Left ventricle myocardium inferior (tissue), 1 donor: ENCODE results near the gene ZNF527. TPM values are rescaled to one million over a fixed set of nuclear protein-coding genes. Genes with fewer than 3 reads are reported as not detected.

Experiments used
- DNase-seq: peaks from one replicate; pipeline ENCODE4 v3.0.0-alpha.2; 2020
- H3K27ac ChIP-seq: fragments of 200-600 bp; replicated peaks from 2 replicates; pipeline ENCODE4 v1.8.0; 2021
- H3K27me3 ChIP-seq: fragments of 200-600 bp; 2 replicates; pipeline ENCODE4 v1.8.0; 2021; ENCODE audit warnings: low read depth
- H3K36me3 ChIP-seq: fragments of 200-600 bp; 2 replicates; pipeline ENCODE4 v1.8.0; 2021
- H3K4me1 ChIP-seq: fragments of 200-600 bp; 2 replicates; pipeline ENCODE4 v1.8.0; 2021
- H3K4me3 ChIP-seq: fragments of 200-600 bp; 2 replicates; pipeline ENCODE4 v1.8.0; 2021; ENCODE audit warnings: mild to moderate bottlenecking, moderate library complexity
- H3K9me3 ChIP-seq: fragments of 200-600 bp; replicated peaks from 2 replicates; pipeline ENCODE4 v1.8.0; 2021
- intact Hi-C: fragments of 100-400 bp; cut with micrococcal nuclease; formaldehyde crosslinking; loops from one replicate; pipeline ENCODE4 v1.11.0; 2022
- long read RNA-seq: library from polyadenylated mRNA; unstranded; transcript quantifications from one replicate; pipeline ENCODE4 v2.0.0, GENCODE V29; 2021
- total RNA-seq: library from RNA; stranded (reverse); fragmentation: NEBNext Ultra II Directional; extraction: Animal tissue kit (Norgen Biotek cat#: 25700); gene quantifications from one replicate; pipeline ENCODE4 v1.2.1, GENCODE V29; 2021
- TF ChIP-seq, protein P1 (sequence below): fragments of 200-600 bp; IDR thresholded peaks from 2 replicates; pipeline ENCODE4 v1.8.0; 2021; ENCODE audit warnings: antibody characterized with exemption, mild to moderate bottlenecking, borderline replicate concordance
- donor health status: DM: no; HTN: yes; CAD: no; lungs with severe emphysema.

The ZNF527 gene
- total RNA-seq = 6.2 TPM
- long read RNA-seq, partial matches to known transcripts = 1 of 7 reads
- long read RNA-seq, other reads (novel, unspliced or antisense) = 3 of 7 reads

DNA sequence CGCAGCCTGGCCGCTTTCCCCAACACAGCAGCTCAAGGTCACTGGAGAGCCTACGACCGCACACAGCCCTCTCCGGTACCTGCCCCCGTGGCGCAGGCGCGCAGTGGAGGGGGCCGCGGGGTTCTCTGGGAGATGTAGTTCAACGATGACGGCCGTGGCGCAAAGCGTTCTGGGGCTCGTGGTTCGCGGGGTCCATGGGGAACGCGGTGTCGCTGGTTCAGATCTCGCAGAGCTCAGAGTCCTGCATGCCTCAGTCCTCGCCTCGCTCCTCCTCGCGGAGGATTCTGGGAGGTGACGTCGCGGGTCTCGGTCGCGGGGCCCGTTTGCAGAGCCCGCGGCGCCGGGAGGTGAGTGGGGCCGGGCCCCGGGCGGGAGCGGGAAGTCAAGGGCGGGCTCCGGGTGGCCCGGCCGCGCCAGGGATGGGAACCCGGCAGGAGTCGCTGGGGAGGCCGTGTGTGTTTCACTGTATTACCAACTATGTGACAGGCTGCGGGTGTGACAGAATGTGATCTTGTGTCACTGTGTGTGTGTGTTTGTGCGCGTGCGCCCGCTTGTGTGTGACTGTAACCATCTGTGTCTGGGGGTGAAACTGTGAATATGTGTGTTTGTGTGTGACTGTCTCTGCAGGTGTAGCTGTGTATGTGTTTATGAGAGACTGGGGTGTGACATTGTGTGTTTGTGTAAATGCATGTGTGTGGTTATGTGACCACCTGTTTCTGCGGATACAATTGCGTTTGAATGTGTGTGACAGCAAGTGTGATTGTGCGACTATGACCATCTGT lies at the start of gene ZNF527:
Gene ZNF527 (plus strand): TSS at position 220 of the 782 bp plus-strand sequence. CDS start 3,100 bp downstream, outside the sequence.
- Histone ChIP-seq H3K27ac (peak within 1 kb of the TSS; percentile 94), H3K4me1 (peaks cover 25% of the 10 kb centered on the region), H3K9me3 (peaks cover 20% of the 10 kb centered on the region), H3K4me3 (peak within 1 kb of the TSS; percentile 77), H3K27me3 (no peaks in the 10 kb centered on the region), H3K36me3 (peaks cover 27% of the 10 kb centered on the region)
- intact Hi-C loops = no loop called here
- DNase-seq = peak; percentile 98
- TF ChIP-seq, protein P1, sequence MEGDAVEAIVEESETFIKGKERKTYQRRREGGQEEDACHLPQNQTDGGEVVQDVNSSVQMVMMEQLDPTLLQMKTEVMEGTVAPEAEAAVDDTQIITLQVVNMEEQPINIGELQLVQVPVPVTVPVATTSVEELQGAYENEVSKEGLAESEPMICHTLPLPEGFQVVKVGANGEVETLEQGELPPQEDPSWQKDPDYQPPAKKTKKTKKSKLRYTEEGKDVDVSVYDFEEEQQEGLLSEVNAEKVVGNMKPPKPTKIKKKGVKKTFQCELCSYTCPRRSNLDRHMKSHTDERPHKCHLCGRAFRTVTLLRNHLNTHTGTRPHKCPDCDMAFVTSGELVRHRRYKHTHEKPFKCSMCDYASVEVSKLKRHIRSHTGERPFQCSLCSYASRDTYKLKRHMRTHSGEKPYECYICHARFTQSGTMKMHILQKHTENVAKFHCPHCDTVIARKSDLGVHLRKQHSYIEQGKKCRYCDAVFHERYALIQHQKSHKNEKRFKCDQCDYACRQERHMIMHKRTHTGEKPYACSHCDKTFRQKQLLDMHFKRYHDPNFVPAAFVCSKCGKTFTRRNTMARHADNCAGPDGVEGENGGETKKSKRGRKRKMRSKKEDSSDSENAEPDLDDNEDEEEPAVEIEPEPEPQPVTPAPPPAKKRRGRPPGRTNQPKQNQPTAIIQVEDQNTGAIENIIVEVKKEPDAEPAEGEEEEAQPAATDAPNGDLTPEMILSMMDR = peak; percentile 20

DNA sequence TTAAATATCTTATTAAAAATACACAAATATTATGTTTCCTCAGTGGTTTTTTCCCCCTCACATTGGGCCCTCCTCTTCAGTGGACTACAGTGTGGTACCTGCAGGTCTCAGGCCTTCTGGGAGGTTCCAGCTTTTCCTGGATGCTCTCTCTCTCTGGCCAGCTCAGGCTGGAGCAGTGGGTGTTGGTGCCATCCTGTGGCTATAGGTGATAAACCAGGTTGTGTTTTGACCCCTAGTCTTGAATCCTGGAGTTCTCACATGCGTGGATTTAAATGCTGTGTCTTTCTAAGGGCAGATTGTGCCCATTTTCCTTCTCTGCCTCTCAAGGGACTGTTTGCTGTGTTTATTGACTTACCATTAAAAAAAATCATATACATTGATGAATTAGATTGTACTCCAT lies 41.2 kb upstream of the ZNF527 start:
- H3K4me3 ChIP-seq = no peak overlapping the region
- no peak for DNase-seq
- peaks cover 56% of the 10 kb centered on the region for H3K36me3 ChIP-seq
- no peaks in the 10 kb centered on the region for H3K9me3 ChIP-seq
- H3K27me3 ChIP-seq = no peaks in the 10 kb centered on the region
- peaks cover 15% of the 10 kb centered on the region for H3K4me1 ChIP-seq
- TF ChIP-seq, protein P1 = no peak
- no peak overlapping the region for H3K27ac ChIP-seq
- intact Hi-C loops = no loop called here

DNA sequence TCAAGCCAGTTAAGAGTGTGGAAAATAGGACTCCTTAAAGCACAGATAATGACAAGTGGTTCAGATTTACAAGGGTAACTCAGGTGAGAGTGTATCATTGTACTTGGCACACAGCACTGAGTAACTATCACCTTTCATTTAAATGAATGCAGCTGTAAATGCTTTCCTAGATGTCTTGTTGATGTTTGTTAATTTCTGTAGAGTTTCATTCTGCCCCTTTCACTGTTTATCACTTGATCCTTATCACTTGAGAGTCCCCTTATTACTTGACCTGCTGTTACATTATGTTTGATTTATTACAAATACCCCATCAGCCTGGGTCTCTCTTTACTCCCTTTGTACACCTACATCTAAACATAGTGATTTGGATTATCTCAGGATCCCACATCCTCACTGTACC lies 38.1 kb upstream of the ZNF527 start:
- intact Hi-C loops = no loop called here
- TF ChIP-seq, protein P1 = no peak
- H3K4me1 ChIP-seq = peaks cover 46% of the 10 kb centered on the region

DNA sequence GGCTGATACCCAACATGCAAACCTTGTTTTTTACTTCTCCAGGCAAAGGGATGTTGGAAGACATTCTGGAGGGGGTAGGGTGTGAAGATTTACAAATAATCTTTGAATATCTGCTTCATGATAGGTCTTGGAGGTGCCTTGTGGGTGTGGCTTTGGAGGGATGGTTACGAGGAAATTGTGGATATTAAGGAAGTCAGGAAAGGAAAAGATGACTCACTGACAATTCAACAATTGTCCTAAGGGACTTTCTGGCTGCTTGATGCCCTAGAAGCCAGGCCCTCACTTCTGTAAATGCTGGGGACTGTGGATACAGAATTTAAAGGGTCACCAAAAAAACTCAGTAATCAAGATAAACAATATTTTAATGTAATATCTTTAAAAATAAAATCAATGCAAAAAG lies 37.4 kb upstream of the ZNF527 start:
- intact Hi-C loops = no loop called here
- TF ChIP-seq, protein P1 = no peak
- no peak for DNase-seq
- Histone ChIP-seq H3K9me3 (no peaks in the 10 kb centered on the region), H3K4me3 (peak overlapping the region; percentile 98), H3K36me3 (peaks cover 23% of the 10 kb centered on the region), H3K4me1 (peaks cover 52% of the 10 kb centered on the region), H3K27ac (peak overlapping the region; percentile 95), H3K27me3 (no peaks in the 10 kb centered on the region)

More for the DNA sequence above, 38.1 kb upstream of the ZNF527 start:
- H3K9me3 ChIP-seq = no peaks in the 10 kb centered on the region
- no peak for DNase-seq
- no peak overlapping the region for H3K27ac ChIP-seq
- no peak overlapping the region for H3K4me3 ChIP-seq
- no peaks in the 10 kb centered on the region for H3K27me3 ChIP-seq
- peaks cover 29% of the 10 kb centered on the region for H3K36me3 ChIP-seq

DNA sequence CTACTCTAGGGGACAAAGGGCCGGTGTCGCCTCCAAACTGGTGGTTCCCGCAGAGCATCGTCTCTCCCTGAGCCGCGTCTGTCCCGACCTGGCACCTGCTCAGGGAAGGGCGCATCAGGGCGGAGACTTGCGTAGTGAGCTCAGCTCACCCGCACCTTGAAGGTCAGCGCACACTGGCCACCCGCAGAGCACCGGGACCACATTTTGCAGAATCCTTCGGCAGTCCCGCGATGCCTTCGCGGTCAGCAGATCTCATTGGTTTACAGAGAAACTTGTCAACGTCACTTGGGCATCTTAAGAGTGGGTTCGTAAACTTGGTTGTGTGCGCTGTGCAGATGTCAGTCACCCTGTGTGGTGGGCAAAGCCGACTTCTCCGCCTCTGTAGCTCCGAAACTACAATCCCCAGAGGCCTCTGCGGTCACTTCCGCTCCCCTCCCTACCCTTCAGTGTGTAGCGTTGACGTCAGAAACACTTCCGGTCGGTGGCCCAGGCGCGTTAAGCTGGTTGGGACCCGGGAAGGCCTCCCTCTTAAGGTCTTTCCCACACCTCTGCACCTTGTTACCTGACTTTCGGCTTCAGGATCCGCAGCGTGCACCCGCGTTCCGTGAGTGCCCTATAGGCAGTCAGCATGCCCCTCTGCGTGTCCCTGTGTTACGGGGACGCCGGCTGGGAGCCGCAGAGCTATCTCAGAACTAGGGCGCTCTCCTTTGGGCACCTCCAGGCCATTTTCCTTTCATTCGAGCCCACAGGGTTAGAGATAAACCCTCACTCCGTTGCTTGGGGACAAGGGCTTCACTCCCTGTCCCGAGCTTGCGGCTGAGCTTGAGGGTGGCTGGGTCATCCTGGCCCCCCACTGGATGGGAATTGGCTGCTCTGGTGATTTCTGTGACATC lies 36.5 kb upstream of the ZNF527 start:
- H3K27ac ChIP-seq = peak overlapping the region; percentile 95
- no peaks in the 10 kb centered on the region for H3K27me3 ChIP-seq
- H3K4me1 ChIP-seq = peaks cover 62% of the 10 kb centered on the region
- intact Hi-C loops = no loop called here
- peak overlapping the region; percentile 98 for H3K4me3 ChIP-seq
- TF ChIP-seq, protein P1 = no peak
- H3K9me3 ChIP-seq = no peaks in the 10 kb centered on the region
- DNase-seq = peak; percentile 93
- peaks cover 13% of the 10 kb centered on the region for H3K36me3 ChIP-seq
